A549 (cell line): ENCODE results near the gene EFCAB7. TPM values are rescaled to one million over a fixed set of nuclear protein-coding genes. Genes with fewer than 3 reads are reported as not detected.

ENCODE experiments used
- ATAC-seq, 2 experiments: fragments of 200-7000 bp in 1 of 2; fragments of >200 bp in 1 of 2; cut with Nextera tagmentation in 1 of 2; cut with Tn5 transposase in 1 of 2; 3 replicates each; pipeline versions ENCODE4 v1.8.0 to v1.9.1; 2018 to 2020; ENCODE audit warnings: mild to moderate bottlenecking in 1 of 2, moderate library complexity in 1 of 2
- CTCF ChIA-PET: fragments of 300-600 bp; sonication (Branson Sonifier 250); formaldehyde crosslinking; extraction: SDS; loops from one replicate; lab custom pipeline; 2021; ENCODE audit warnings: antibody characterized with exemption, inconsistent platforms; lab: Yijun Ruan, JAX
- POLR2A ChIA-PET: fragments of 350-600 bp; formaldehyde crosslinking; extraction: SDS; loops from one replicate; lab custom pipeline; 2021; ENCODE audit warnings: antibody characterized with exemption, inconsistent platforms; lab: Yijun Ruan, JAX
- DNase-seq, 2 experiments: peaks; one replicate each; pipeline versions ENCODE4 v3.0.0 to v3.0.0-alpha.2; 2011 to 2016; ENCODE audit warnings: low read depth in 1 of 2, low spot score in 1 of 2
- FAIRE-seq: peaks from 2 replicates; lab custom pipeline; 2011; peaks lifted over from hg19 to GRCh38; lab: Jason Lieb, UNC
- H3K27ac ChIP-seq, 2 experiments: fragments of >200 bp; sonication (Bioruptor Twin); formaldehyde crosslinking; 3 replicates each; pipeline ENCODE4 v1.5.1; 2016 to 2017
- H3K4me1 ChIP-seq: fragments of >200 bp; sonication (Bioruptor Twin); formaldehyde crosslinking; 3 replicates; pipeline ENCODE4 v1.6.1; 2016
- H3K4me2 ChIP-seq: fragments of >200 bp; sonication (Bioruptor Twin); formaldehyde crosslinking; 3 replicates; pipeline ENCODE4 v1.6.1; 2016
- H3K4me3 ChIP-seq: fragments of >200 bp; sonication (Bioruptor Twin); formaldehyde crosslinking; 3 replicates; pipeline ENCODE4 v1.5.1; 2016
- H3K9me3 ChIP-seq: fragments of >200 bp; sonication (Bioruptor Twin); formaldehyde crosslinking; 3 replicates; pipeline ENCODE4 v1.6.1; 2016
- CBX2 ChIP-seq: fragments of 200-600 bp; sonication (generic); IDR thresholded peaks from 2 replicates; pipeline ENCODE4 v1.6.1; 2016; ENCODE audit warnings: low read depth, mild to moderate bottlenecking, borderline replicate concordance
- CBX8 ChIP-seq: fragments of 200-600 bp; sonication (generic); IDR thresholded peaks from 2 replicates; pipeline ENCODE4 v1.6.1; 2016
- EHF ChIP-seq: fragments of 250-450 bp; sonication (Bioruptor Pico); IDR thresholded peaks from 2 replicates; pipeline ENCODE4 v1.5.0; 2020; ENCODE audit warnings: mild to moderate bottlenecking
- EP300 ChIP-seq, 2 experiments: fragments of >200 bp; sonication (Bioruptor Twin); formaldehyde crosslinking; IDR thresholded peaks; 2 replicates in 1 of 2; 3 replicates in 1 of 2; pipeline ENCODE4 v1.6.1; 2016 to 2017
- FOSB ChIP-seq: fragments of 250-450 bp; sonication (Bioruptor Pico); IDR thresholded peaks from 2 replicates; pipeline ENCODE4 v1.5.0; 2020; ENCODE audit warnings: mild to moderate bottlenecking, moderate library complexity
- FOSL2 ChIP-seq, 2 experiments: fragments of 450-650 bp in 1 of 2; fragments of >200 bp in 1 of 2; sonication (Bioruptor Twin) in 1 of 2; formaldehyde crosslinking; IDR thresholded peaks; 2 replicates each; pipeline versions ENCODE4 v1.5.0 to v1.6.1; 2016 to 2020; ENCODE audit warnings: mild to moderate bottlenecking in 1 of 2, moderate library complexity in 1 of 2
- HOXA7 ChIP-seq: fragments of 250-450 bp; sonication (Bioruptor Pico); IDR thresholded peaks from 2 replicates; pipeline ENCODE4 v1.5.0; 2020; ENCODE audit warnings: mild to moderate bottlenecking, moderate library complexity
- JUNB ChIP-seq: fragments of >200 bp; sonication (Bioruptor Twin); formaldehyde crosslinking; IDR thresholded peaks from 2 replicates; pipeline ENCODE4 v1.6.1; 2016
- KDM1A ChIP-seq: fragments of 200-600 bp; sonication (generic); IDR thresholded peaks from 2 replicates; pipeline ENCODE4 v1.6.1; 2016; ENCODE audit warnings: low read depth, mild to moderate bottlenecking
- MAZ ChIP-seq: fragments of 150-350 bp; IDR thresholded peaks from 2 replicates; pipeline ENCODE4 v1.6.1; 2014; ENCODE audit warnings: antibody characterized with exemption, low read depth, low read length, borderline replicate concordance
- ZFP36 ChIP-seq: fragments of 450-650 bp; IDR thresholded peaks from 2 replicates; pipeline ENCODE4 v1.6.1; 2014; ENCODE audit warnings: borderline replicate concordance; ENCODE audit not compliant: partially characterized antibody
- ZNF302 ChIP-seq: fragments of 250-450 bp; sonication (Bioruptor Pico); IDR thresholded peaks from 2 replicates; pipeline ENCODE4 v1.9.0; 2021; ENCODE audit warnings: inconsistent platforms, mild to moderate bottlenecking, moderate library complexity
- ZSCAN20 ChIP-seq: fragments of 250-450 bp; sonication (Bioruptor Pico); IDR thresholded peaks from 2 replicates; pipeline ENCODE4 v1.8.0; 2022; ENCODE audit warnings: mild to moderate bottlenecking, moderate library complexity
- WGBS: methylation state at CpG from one replicate; pipeline ENCODE4 v1.1.6; 2017; ENCODE audit errors: missing lambda C conversion rate; 5-methylcytosine and 5-hydroxymethylcytosine counted together
- polyA plus RNA-seq, 4 experiments: library from polyadenylated mRNA; depleted of rRNA in 3 of 4; stranded (reverse); fragments of >200 nt; fragmentation: RNase III in 1 of 4; extraction: RNeasy Plus Mini Kit Qiagen cat#74134 plus additional on column Dnase treatment in 1 of 4; gene quantifications; 2 replicates in 3 of 4; 3 replicates in 1 of 4; pipeline ENCODE4 v1.2.3, GENCODE V29; 2011 to 2017
- TF ChIP-seq, protein P1 (sequence below): fragments of 250-450 bp; sonication (Bioruptor Pico); IDR thresholded peaks from 2 replicates; pipeline ENCODE4 v1.5.0; 2021; ENCODE audit warnings: mild to moderate bottlenecking, moderate library complexity, borderline replicate concordance
- TF ChIP-seq, protein P2 (sequence below): fragments of 200-600 bp; sonication (generic); IDR thresholded peaks from 2 replicates; pipeline ENCODE4 v1.6.1; 2016; ENCODE audit warnings: antibody characterized with exemption, mild to moderate bottlenecking, moderate library complexity
- TF ChIP-seq, protein P3 (sequence below): IDR thresholded peaks from 2 replicates; pipeline ENCODE4 v1.6.1; 2012
- TF ChIP-seq, protein P4 (sequence below): fragments of >200 bp; sonication (Bioruptor Twin); formaldehyde crosslinking; IDR thresholded peaks from 3 replicates; pipeline ENCODE4 v1.6.1; 2016

EFCAB7 gene
- polyA plus RNA-seq, 2 of the 4 experiments (the other 2 are of a cell fraction): 4.6 to 5.6 TPM

DNA sequence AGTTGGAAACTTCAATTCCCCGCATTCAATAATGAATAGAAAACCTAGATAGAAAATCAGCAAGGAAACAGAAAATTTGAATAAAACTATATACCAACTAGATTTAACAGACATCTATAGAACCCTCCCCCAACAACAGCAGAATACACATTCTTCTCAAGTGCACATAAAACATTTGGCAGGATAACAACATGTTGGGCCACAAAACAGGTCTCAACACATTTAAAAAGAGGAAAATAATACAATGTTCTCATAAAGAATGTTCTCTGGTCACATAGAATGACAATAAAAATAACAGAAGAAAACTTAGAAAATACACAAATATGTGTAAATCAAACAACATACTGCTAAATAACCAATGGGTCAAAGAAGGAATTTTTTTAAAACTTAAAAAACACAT is 25.2 kb upstream of the EFCAB7 start:
- WGBS: 0% methylated on average over 1 of the region's 1 CpG
- Histone ChIP-seq H3K4me3 (no peak overlapping the region), H3K27ac (no peak overlapping the region), H3K4me2 (no peak overlapping the region), H3K9me3 (no peaks in the 10 kb centered on the region), H3K4me1 (no peaks in the 10 kb centered on the region)
- DNase-seq: no peak
- no peak for ATAC-seq
- no peak for FAIRE-seq
- TF ChIP-seq ZNF302 (CRISPR knock-in tag): no peak
- TF ChIP-seq FOSB (CRISPR knock-in tag): no peak
- TF ChIP-seq, protein P1, sequence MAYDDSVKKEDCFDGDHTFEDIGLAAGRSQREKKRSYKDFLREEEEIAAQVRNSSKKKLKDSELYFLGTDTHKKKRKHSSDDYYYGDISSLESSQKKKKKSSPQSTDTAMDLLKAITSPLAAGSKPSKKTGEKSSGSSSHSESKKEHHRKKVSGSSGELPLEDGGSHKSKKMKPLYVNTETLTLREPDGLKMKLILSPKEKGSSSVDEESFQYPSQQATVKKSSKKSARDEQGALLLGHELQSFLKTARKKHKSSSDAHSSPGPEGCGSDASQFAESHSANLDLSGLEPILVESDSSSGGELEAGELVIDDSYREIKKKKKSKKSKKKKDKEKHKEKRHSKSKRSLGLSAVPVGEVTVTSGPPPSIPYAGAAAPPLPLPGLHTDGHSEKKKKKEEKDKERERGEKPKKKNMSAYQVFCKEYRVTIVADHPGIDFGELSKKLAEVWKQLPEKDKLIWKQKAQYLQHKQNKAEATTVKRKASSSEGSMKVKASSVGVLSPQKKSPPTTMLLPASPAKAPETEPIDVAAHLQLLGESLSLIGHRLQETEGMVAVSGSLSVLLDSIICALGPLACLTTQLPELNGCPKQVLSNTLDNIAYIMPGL (CRISPR knock-in tag): no peak
- no peak for TF ChIP-seq ZSCAN20 (CRISPR knock-in tag)
- TF ChIP-seq, protein P2, sequence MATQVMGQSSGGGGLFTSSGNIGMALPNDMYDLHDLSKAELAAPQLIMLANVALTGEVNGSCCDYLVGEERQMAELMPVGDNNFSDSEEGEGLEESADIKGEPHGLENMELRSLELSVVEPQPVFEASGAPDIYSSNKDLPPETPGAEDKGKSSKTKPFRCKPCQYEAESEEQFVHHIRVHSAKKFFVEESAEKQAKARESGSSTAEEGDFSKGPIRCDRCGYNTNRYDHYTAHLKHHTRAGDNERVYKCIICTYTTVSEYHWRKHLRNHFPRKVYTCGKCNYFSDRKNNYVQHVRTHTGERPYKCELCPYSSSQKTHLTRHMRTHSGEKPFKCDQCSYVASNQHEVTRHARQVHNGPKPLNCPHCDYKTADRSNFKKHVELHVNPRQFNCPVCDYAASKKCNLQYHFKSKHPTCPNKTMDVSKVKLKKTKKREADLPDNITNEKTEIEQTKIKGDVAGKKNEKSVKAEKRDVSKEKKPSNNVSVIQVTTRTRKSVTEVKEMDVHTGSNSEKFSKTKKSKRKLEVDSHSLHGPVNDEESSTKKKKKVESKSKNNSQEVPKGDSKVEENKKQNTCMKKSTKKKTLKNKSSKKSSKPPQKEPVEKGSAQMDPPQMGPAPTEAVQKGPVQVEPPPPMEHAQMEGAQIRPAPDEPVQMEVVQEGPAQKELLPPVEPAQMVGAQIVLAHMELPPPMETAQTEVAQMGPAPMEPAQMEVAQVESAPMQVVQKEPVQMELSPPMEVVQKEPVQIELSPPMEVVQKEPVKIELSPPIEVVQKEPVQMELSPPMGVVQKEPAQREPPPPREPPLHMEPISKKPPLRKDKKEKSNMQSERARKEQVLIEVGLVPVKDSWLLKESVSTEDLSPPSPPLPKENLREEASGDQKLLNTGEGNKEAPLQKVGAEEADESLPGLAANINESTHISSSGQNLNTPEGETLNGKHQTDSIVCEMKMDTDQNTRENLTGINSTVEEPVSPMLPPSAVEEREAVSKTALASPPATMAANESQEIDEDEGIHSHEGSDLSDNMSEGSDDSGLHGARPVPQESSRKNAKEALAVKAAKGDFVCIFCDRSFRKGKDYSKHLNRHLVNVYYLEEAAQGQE: no peak
- no peak for TF ChIP-seq CBX2
- no peak for TF ChIP-seq FOSL2 (IDR thresholded peaks at IDR 0.05)
- no peak for TF ChIP-seq FOSL2 (CRISPR knock-in tag; IDR thresholded peaks at IDR 0.05)
- POLR2A ChIA-PET: no interaction called here
- CTCF ChIA-PET: interaction anchor here (0.6 kb wide), 1 partner anchor 504 kb away, joined by 3 read pairs; no protein-coding TSS in a partner anchor

DNA sequence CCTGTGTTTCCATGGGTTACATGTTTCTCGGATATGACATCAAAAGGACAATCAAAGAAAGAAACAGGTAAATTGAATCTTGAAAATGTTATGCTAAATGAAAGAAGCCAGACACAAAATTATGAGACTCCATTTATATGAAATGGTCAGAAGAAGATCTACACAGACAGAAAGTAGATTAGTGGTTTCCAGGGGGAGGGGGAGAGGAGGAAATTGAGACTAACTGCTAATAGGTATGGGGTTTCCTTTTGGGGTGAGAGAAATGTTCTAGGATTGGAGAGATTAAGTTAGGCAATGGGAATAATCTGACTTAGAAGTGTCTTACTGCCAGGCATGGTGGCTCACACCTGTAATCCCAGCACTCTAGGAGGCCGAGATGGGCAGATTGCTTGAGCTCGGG is 22.1 kb upstream of the EFCAB7 start:
- Histone ChIP-seq H3K9me3 (no peaks in the 10 kb centered on the region), H3K4me2 (no peak overlapping the region), H3K27ac (no peak overlapping the region), H3K4me1 (no peaks in the 10 kb centered on the region), H3K4me3 (no peak overlapping the region)
- DNase-seq (no peak), FAIRE-seq (no peak), ATAC-seq (no peak)
- CTCF ChIA-PET: no interaction called here
- TF ChIP-seq, protein P3, sequence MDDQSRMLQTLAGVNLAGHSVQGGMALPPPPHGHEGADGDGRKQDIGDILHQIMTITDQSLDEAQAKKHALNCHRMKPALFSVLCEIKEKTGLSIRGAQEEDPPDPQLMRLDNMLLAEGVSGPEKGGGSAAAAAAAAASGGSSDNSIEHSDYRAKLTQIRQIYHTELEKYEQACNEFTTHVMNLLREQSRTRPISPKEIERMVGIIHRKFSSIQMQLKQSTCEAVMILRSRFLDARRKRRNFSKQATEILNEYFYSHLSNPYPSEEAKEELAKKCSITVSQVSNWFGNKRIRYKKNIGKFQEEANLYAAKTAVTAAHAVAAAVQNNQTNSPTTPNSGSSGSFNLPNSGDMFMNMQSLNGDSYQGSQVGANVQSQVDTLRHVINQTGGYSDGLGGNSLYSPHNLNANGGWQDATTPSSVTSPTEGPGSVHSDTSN: no peak
- TF ChIP-seq MAZ (no peak), EP300 (IDR thresholded peaks at IDR 0.05) (no peak), KDM1A (no peak), JUNB (no peak), HOXA7 (no peak), CBX8 (no peak), EHF (CRISPR knock-in tag) (no peak), ZFP36 (no peak)
- TF ChIP-seq, protein P4, sequence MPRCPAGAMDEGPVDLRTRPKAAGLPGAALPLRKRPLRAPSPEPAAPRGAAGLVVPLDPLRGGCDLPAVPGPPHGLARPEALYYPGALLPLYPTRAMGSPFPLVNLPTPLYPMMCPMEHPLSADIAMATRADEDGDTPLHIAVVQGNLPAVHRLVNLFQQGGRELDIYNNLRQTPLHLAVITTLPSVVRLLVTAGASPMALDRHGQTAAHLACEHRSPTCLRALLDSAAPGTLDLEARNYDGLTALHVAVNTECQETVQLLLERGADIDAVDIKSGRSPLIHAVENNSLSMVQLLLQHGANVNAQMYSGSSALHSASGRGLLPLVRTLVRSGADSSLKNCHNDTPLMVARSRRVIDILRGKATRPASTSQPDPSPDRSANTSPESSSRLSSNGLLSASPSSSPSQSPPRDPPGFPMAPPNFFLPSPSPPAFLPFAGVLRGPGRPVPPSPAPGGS: no peak
- TF ChIP-seq, protein P2: no peak
- POLR2A ChIA-PET: no interaction called here
- 91% methylated on average over 3 of the region's 3 CpGs for WGBS
